ENCODE data around the gene HRC.

- TF ChIP-seq PATZ1 (CRISPR knock-in tag; IDR thresholded peaks at IDR 0.05; ENCODE audit: borderline replicate concordance) (no peak), GLIS3 (CRISPR knock-in tag; IDR thresholded peaks at IDR 0.05) (no peak), BACH2 (CRISPR knock-in tag; IDR thresholded peaks at IDR 0.05; ENCODE audit: borderline replicate concordance) (no peak)
Measured at GRCh38 chr19:49161987-49162386, 6.8 kb upstream of the HRC start.
